GM18511 (cell line): ENCODE data around the gene ELF3.
"Not testable (repeated sequence)": the region's sequence is repeated elsewhere in the genome, so short reads cannot be mapped to it uniquely, and the experiment has no call there.

Experiments
- ATAC-seq: cut with Tn5 transposase; IDR thresholded peaks from one replicate; pipeline ENCODE4 v1.9.1; 2021; ENCODE audit warnings: mild to moderate bottlenecking, moderate library complexity; ENCODE audit not compliant: unreplicated experiment

The ELF3 gene

GRCh38 chr1:202007805-202008489 lies 2.4 kb upstream of the ELF3 start:
- ATAC-seq, result no peak

GRCh38 chr1:202009326-202010179 lies 834 bp upstream of the ELF3 start:
- peak; percentile 47 for ATAC-seq

- no peak for ATAC-seq
These were observed 1.6 kb downstream of the ELF3 start for GRCh38 chr1:202011994-202012393.

- ATAC-seq, result no peak
These were observed 2.4 kb downstream of the ELF3 start for GRCh38 chr1:202012544-202013478.

- ATAC-seq, result no peak
These were observed 3.2 kb downstream of the ELF3 start for GRCh38 chr1:202013603-202014002.

GRCh38 chr1:202014060-202014459 lies 3.7 kb downstream of the ELF3 start:
- ATAC-seq, result no peak

- no peak for ATAC-seq
These were observed 4.7 kb downstream of the ELF3 start for GRCh38 chr1:202014915-202015661.

- ATAC-seq, result no peak
These were observed 5.2 kb downstream of the ELF3 start for GRCh38 chr1:202015662-202015937.

- no peak for ATAC-seq
These were observed 5.8 kb downstream of the ELF3 start for GRCh38 chr1:202016022-202016810.

- no peak for ATAC-seq
These were observed 6.7 kb downstream of the ELF3 start for GRCh38 chr1:202016811-202017748.

GRCh38 chr1:202017749-202018467 lies 7.5 kb downstream of the ELF3 start:
- ATAC-seq, result no peak

- no peak for ATAC-seq
These were observed 8.3 kb downstream of the ELF3 start for GRCh38 chr1:202018468-202019234.

GRCh38 chr1:202019235-202019558 lies 8.8 kb downstream of the ELF3 start:
- ATAC-seq, result not testable (repeated sequence)

- ATAC-seq, result no peak
These were observed 12.6 kb downstream of the ELF3 start for GRCh38 chr1:202023001-202023433.

GRCh38 chr1:202029171-202029665 lies 18.8 kb downstream of the ELF3 start:
- no peak for ATAC-seq

GRCh38 chr1:202029727-202030126 lies 19.3 kb downstream of the ELF3 start:
- ATAC-seq, result no peak

GRCh38 chr1:202031796-202032195 lies 21.4 kb downstream of the ELF3 start:
- ATAC-seq, result no peak
